ENCODE measurements around the gene HIGD1B.

GRCh38 chr17:44829523-44830358, 17.9 kb upstream of the HIGD1B start, which contains the start of gene GJC1:
- TF ChIP-seq CTCF (IDR thresholded peaks at IDR 0.05) = no peak
- TF ChIP-seq EZH2 (IDR thresholded peaks at IDR 0.05; ENCODE audit: borderline replicate concordance, insufficient read depth, low read depth, low read length, poor library complexity, severe bottlenecking) = peak; percentile 99

Measured in B cell (primary cell).